NB4 (cell line): ENCODE results near the gene SDF2L1.

Experiments used
- MYC ChIP-seq: IDR thresholded peaks from 2 replicates; pipeline ENCODE4 v1.6.1; 2011; ENCODE audit warnings: low read depth, low read length
- POLR2A ChIP-seq: IDR thresholded peaks from 2 replicates; pipeline ENCODE4 v1.6.1; 2011; ENCODE audit warnings: mild to moderate bottlenecking; ENCODE audit not compliant: insufficient read length; ENCODE audit errors: extremely low read depth
- TF ChIP-seq, protein P1 (sequence below): IDR thresholded peaks from one replicate; pipeline ENCODE4 v1.5.1; 2012; ENCODE audit warnings: low read depth, low read length

DNA sequence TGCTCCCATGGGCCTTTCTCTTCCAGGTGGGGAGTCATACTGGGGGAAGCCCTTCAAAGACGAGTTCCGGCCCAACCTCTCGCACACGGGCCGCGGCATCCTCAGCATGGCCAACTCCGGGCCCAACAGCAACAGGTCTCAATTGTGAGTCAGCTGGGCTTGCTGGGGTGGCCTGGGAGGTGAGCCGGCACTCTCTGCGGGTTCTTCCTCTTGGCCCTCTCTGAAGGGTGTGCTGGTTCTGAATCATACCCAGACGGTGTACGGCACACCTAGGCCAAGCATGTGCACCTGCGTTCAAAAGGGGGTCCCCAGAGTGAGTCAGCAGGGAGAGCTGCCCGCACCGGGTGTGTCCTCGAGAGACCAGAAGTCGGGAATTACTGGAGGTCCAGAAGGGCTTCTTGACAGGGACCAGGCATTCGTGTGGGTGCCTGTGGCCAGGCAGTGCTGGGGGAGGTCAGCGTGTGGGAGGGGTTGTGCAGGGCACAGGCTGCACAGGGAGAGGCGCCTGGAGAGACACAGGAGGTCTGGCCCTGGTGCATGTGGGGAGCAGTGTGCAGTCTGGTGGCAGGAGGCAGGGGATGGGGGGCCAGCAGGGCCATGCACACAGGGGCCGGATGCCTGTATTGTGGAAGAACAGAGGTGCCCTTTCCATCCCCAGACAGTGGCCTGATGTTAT lies 46.7 kb downstream of the SDF2L1 start:
- TF ChIP-seq, protein P1, sequence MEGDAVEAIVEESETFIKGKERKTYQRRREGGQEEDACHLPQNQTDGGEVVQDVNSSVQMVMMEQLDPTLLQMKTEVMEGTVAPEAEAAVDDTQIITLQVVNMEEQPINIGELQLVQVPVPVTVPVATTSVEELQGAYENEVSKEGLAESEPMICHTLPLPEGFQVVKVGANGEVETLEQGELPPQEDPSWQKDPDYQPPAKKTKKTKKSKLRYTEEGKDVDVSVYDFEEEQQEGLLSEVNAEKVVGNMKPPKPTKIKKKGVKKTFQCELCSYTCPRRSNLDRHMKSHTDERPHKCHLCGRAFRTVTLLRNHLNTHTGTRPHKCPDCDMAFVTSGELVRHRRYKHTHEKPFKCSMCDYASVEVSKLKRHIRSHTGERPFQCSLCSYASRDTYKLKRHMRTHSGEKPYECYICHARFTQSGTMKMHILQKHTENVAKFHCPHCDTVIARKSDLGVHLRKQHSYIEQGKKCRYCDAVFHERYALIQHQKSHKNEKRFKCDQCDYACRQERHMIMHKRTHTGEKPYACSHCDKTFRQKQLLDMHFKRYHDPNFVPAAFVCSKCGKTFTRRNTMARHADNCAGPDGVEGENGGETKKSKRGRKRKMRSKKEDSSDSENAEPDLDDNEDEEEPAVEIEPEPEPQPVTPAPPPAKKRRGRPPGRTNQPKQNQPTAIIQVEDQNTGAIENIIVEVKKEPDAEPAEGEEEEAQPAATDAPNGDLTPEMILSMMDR = no peak
- no peak for TF ChIP-seq MYC
- TF ChIP-seq POLR2A = no peak
